Astrocyte (in vitro differentiated cells and primary cell): Measurements from ENCODE around the gene DIO3.

Experiments
- EZH2 ChIP-seq: IDR thresholded peaks from 2 replicates; pipeline ENCODE4 v1.6.1; 2012; ENCODE audit warnings: mild to moderate bottlenecking, low read length, inconsistent platforms; ENCODE audit not compliant: insufficient read depth
- TF ChIP-seq, protein P1 (sequence below): IDR thresholded peaks from 2 replicates; pipeline ENCODE4 v1.5.1; 2011; ENCODE audit warnings: low read depth, mild to moderate bottlenecking, inconsistent platforms, low read length, moderate library complexity; ENCODE audit not compliant: insufficient read depth

DNA sequence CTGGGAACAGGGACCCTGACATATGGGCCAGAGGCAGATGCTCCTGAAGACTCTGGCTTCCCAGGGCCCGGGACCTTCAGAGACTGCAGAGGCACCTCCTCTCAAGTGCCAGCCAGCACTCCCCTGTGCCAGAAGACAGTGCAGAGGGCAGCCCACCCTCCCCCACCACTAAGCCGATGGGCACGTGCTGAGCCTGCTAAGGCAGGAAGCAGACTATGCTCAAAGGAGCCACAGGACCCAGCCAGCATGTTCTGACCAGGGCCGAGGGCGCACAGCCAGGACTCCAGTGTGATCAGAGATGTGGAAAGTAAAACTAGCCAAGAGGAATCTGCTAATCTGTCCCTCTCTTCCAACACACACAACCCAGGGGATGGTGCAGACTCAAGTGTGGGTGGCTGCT, 29.8 kb downstream of the DIO3 start:
- TF ChIP-seq, protein P1, sequence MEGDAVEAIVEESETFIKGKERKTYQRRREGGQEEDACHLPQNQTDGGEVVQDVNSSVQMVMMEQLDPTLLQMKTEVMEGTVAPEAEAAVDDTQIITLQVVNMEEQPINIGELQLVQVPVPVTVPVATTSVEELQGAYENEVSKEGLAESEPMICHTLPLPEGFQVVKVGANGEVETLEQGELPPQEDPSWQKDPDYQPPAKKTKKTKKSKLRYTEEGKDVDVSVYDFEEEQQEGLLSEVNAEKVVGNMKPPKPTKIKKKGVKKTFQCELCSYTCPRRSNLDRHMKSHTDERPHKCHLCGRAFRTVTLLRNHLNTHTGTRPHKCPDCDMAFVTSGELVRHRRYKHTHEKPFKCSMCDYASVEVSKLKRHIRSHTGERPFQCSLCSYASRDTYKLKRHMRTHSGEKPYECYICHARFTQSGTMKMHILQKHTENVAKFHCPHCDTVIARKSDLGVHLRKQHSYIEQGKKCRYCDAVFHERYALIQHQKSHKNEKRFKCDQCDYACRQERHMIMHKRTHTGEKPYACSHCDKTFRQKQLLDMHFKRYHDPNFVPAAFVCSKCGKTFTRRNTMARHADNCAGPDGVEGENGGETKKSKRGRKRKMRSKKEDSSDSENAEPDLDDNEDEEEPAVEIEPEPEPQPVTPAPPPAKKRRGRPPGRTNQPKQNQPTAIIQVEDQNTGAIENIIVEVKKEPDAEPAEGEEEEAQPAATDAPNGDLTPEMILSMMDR: no peak
- TF ChIP-seq EZH2: no peak
